ENCODE measurements around the gene MEX3C. TPM values are rescaled to one million over a fixed set of nuclear protein-coding genes. Genes with fewer than 3 reads are reported as not detected.

Gene MEX3C
- total and polyA plus RNA-seq, 2 experiments from 2014 or later = 14.4 to 41.3 TPM

DNA sequence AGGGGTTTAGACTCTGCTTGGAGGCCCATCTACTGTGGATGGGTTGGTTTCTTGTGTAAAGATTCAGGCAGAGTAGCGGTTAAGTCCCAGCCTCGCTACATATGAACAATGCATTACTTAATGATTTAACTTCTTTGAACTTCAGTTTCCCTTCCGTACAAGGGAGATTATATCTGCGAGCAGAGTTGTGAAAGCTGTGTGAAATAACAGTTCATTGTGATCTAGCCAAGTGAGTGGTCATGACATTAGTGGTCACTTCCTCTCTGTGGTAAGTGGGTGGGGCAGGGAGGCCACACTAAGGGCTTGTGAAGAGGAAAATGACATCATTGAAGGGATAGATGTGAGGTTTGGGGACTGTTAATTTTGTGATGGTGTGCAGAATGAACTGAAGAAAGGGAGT lies 14.1 kb upstream of the MEX3C start:
- H3K9me3 ChIP-seq (ENCODE audit: low read depth) = no peaks in the 10 kb centered on the region
- DNase-seq (ENCODE audit: low read depth in 1 of 2, low spot score in 1 of 2) = peak in 1 of 2 donors; percentile 97
- no peaks in the 10 kb centered on the region for H3K36me3 ChIP-seq
- no peaks in the 10 kb centered on the region for H3K4me1 ChIP-seq (ENCODE audit: low read depth)
- peaks cover 2% of the 10 kb centered on the region for H3K27me3 ChIP-seq
- no peak overlapping the region for H3K4me3 ChIP-seq
- no peak overlapping the region for H3K27ac ChIP-seq
- TF ChIP-seq CTCF (IDR thresholded peaks at IDR 0.05; ENCODE audit: low read depth, low read length) = no peak

DNA sequence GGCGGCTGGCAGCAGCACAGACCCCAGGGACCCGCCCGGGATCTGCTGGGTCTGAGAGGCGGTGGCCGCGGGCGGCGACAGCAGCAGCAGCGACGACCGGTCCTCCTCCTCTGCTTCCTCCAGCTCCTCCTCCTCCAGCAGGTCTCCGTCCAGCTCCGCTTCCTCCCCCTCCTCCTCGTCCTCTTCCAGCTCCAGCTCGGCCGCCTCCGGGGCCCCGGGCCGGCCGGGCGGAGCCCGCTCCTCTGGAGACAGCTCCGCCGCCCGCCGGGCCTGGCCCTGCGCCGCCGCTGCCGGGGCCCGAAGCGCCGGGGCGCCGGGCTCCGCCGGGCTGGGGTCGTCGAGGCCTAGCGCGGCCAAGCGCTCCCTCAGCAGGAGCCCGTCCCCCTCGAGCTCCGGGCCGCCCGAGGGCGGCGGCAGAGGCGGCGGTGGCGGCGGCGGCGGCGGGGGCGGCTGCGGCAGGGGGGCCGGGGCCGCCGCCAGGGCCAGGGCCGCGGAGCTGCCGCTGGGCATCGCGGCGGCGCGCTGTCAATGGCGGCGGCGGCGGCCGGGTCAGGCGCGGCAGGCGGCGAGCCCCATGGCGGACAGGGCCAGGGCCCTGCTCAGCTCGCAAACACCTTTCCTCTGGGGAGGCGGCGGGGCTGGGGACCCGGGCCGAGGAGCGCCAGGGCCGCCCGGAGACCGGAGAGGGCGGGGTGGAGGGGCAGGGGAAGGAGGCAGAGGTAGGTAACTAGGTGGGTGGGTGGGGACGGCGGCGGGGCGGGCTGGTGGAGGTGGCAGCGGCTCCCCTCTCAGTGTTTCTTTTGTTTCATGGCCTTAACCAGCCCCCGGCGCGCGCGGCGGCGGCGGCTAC lies 445 bp downstream of the MEX3C start:
- Histone ChIP-seq H3K4me3 (peak overlapping the region; percentile 95), H3K27me3 (no peaks in the 10 kb centered on the region), H3K27ac (peak overlapping the region; percentile 98), H3K36me3 (no peaks in the 10 kb centered on the region), H3K4me1 (ENCODE audit: low read depth) (peaks cover 36% of the 10 kb centered on the region), H3K9me3 (ENCODE audit: low read depth) (no peaks in the 10 kb centered on the region)
- peak; percentile 55 to 62 for DNase-seq (ENCODE audit: low read depth in 1 of 2, low spot score in 1 of 2)
- no peak for TF ChIP-seq CTCF (IDR thresholded peaks at IDR 0.05; ENCODE audit: low read depth, low read length)

GRCh38 chr18:51196118-51196810 lies 1.2 kb downstream of the MEX3C start:
- Histone ChIP-seq H3K9me3 (ENCODE audit: low read depth) (no peaks in the 10 kb centered on the region), H3K4me1 (ENCODE audit: low read depth) (peaks cover 36% of the 10 kb centered on the region), H3K27ac (peak overlapping the region; percentile 98), H3K27me3 (no peaks in the 10 kb centered on the region), H3K36me3 (no peaks in the 10 kb centered on the region), H3K4me3 (peak overlapping the region; percentile 95)
- DNase-seq (ENCODE audit: low read depth in 1 of 2, low spot score in 1 of 2) = peak; percentile 34 to 36
- no peak for TF ChIP-seq CTCF (IDR thresholded peaks at IDR 0.05; ENCODE audit: low read depth, low read length)

- no peaks in the 10 kb centered on the region for H3K36me3 ChIP-seq
- peak overlapping the region; percentile 95 for H3K4me3 ChIP-seq
- no peak for TF ChIP-seq CTCF (IDR thresholded peaks at IDR 0.05; ENCODE audit: low read depth, low read length)
- peak overlapping the region; percentile 98 for H3K27ac ChIP-seq
- peak; percentile 34 to 45 for DNase-seq (ENCODE audit: low read depth in 1 of 2, low spot score in 1 of 2)
- H3K4me1 ChIP-seq (ENCODE audit: low read depth) = peaks cover 41% of the 10 kb centered on the region
- no peaks in the 10 kb centered on the region for H3K9me3 ChIP-seq (ENCODE audit: low read depth)
- H3K27me3 ChIP-seq = no peaks in the 10 kb centered on the region
Measured at GRCh38 chr18:51195451-51196117, 1.9 kb downstream of the MEX3C start.

DNA sequence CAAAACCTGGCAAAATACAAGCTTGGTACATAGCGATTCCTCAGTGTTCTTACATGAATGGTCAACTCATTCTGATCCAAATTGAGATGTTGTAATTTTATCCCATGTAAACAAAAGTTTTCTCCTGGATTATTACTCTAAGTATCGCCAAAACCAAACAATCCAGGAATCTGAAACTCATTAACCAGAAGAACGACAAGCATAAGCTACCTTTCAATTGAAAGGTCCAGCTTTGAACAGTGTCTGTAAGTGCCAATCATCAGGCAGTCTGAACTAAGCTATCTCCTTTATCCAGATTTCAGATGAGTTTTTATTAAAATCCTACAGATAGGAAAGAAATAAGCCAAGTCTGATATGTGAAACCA lies 2.4 kb downstream of the MEX3C start:
- no peak overlapping the region for H3K27ac ChIP-seq
- DNase-seq (ENCODE audit: low read depth in 1 of 2, low spot score in 1 of 2) = no peak
- no peaks in the 10 kb centered on the region for H3K36me3 ChIP-seq
- no peak for TF ChIP-seq CTCF (IDR thresholded peaks at IDR 0.05; ENCODE audit: low read depth, low read length)
- H3K9me3 ChIP-seq (ENCODE audit: low read depth) = no peaks in the 10 kb centered on the region
- H3K27me3 ChIP-seq = no peaks in the 10 kb centered on the region
- peak overlapping the region; percentile 95 for H3K4me3 ChIP-seq
- peaks cover 46% of the 10 kb centered on the region for H3K4me1 ChIP-seq (ENCODE audit: low read depth)

All from cardiac muscle cell (in vitro differentiated cells and primary cell).